Measurements from ENCODE around the gene ZNF451. TPM values are rescaled to one million over a fixed set of nuclear protein-coding genes. Genes with fewer than 3 reads are reported as not detected.
"Not testable (repeated sequence)": the region's sequence is repeated elsewhere in the genome, so short reads cannot be mapped to it uniquely, and the experiment has no call there.

The ZNF451 gene
- total RNA-seq, 4 donors from 2014 or later, result 40.2 to 126 (median 75.0) TPM

DNA sequence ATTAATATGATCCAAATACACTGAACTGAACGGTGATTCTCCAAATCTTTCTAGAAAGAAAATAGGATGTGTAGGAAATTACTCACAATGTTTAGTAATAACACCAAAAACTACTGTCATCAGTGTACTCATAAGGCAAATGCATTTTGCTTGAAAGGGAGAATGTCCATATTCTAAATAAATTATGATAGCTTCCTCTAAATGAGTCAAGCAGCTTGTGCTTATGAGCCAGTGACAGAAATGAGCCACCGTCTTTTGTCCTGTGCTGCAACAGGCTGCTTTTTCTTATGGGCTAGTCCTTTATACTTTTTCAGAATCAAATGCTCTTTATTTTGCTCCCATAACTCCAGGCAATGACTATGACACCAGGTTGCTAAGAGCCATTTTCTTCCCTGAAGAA, 4.5 kb upstream of the ZNF451 start:
- H3K27ac ChIP-seq, result no peak overlapping the region
- intact Hi-C loops (cut with DNase I; ENCODE audit: low total_unique reads), result no loop called here
- H3K4me1 ChIP-seq, result no peaks in the 10 kb centered on the region
- H3K27me3 ChIP-seq, result no peaks in the 10 kb centered on the region
- TF ChIP-seq, protein P1, sequence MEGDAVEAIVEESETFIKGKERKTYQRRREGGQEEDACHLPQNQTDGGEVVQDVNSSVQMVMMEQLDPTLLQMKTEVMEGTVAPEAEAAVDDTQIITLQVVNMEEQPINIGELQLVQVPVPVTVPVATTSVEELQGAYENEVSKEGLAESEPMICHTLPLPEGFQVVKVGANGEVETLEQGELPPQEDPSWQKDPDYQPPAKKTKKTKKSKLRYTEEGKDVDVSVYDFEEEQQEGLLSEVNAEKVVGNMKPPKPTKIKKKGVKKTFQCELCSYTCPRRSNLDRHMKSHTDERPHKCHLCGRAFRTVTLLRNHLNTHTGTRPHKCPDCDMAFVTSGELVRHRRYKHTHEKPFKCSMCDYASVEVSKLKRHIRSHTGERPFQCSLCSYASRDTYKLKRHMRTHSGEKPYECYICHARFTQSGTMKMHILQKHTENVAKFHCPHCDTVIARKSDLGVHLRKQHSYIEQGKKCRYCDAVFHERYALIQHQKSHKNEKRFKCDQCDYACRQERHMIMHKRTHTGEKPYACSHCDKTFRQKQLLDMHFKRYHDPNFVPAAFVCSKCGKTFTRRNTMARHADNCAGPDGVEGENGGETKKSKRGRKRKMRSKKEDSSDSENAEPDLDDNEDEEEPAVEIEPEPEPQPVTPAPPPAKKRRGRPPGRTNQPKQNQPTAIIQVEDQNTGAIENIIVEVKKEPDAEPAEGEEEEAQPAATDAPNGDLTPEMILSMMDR (IDR thresholded peaks at IDR 0.05), result no peak
- no peak for TF ChIP-seq POLR2A (IDR thresholded peaks at IDR 0.05)
- DNase-seq, result no peak
- no peaks in the 10 kb centered on the region for H3K9me3 ChIP-seq
- H3K4me3 ChIP-seq, result no peak overlapping the region
- H3K36me3 ChIP-seq, result no peaks in the 10 kb centered on the region

- intact Hi-C loops (cut with DNase I; ENCODE audit: low total_unique reads), result no loop called here
- DNase-seq, result no peak
Measured at GRCh38 chr6:57086843-57087242, 3.1 kb upstream of the ZNF451 start.

DNA sequence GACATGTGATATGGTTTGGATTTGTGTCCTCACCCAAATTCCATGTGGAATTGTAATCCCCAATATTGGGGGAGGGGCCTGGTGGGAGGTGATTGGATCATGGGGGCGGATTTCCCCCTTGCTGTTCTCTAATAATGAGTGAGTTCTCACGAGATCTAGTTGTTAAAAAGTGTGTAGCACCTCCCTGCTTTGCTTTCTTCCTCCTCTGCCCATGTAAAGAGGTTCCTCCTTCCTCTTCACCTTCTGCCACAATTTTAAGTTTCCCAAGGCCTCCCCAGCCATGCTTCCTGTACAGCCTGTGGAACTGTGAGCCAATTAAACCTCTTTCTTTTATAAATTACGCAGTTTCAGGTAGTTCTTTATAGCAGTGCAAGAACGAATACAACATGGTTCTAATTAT, 2.1 kb upstream of the ZNF451 start:
- H3K4me3 ChIP-seq, result no peak overlapping the region
- TF ChIP-seq, protein P1 (IDR thresholded peaks at IDR 0.05), result no peak
- no peak for TF ChIP-seq POLR2A (IDR thresholded peaks at IDR 0.05)
- H3K36me3 ChIP-seq, result no peaks in the 10 kb centered on the region
- no peaks in the 10 kb centered on the region for H3K27me3 ChIP-seq
- H3K4me1 ChIP-seq, result peaks cover 7 to 15% of the 10 kb centered on the region in 2 donors
- no peak for DNase-seq
- H3K27ac ChIP-seq, result no peak overlapping the region
- intact Hi-C loops (cut with DNase I; ENCODE audit: low total_unique reads), result no loop called here
- no peaks in the 10 kb centered on the region for H3K9me3 ChIP-seq

More at GRCh38 chr6:57086843-57087242, 3.1 kb upstream of the ZNF451 start:
- Histone ChIP-seq H3K36me3 (no peaks in the 10 kb centered on the region), H3K9me3 (no peaks in the 10 kb centered on the region), H3K27me3 (no peaks in the 10 kb centered on the region), H3K4me3 (no peak overlapping the region), H3K4me1 (peaks cover 4 to 5% of the 10 kb centered on the region in 2 donors), H3K27ac (no peak overlapping the region)
- TF ChIP-seq, protein P1 (IDR thresholded peaks at IDR 0.05), result no peak
- no peak for TF ChIP-seq POLR2A (IDR thresholded peaks at IDR 0.05)

- H3K9me3 ChIP-seq, result no peaks in the 10 kb centered on the region
- intact Hi-C loops (cut with DNase I; ENCODE audit: low total_unique reads), result no loop called here
- H3K27me3 ChIP-seq, result no peaks in the 10 kb centered on the region
- peak overlapping the region; percentile 73 to 83 for H3K27ac ChIP-seq
- H3K4me1 ChIP-seq, result peaks cover 7 to 15% of the 10 kb centered on the region in 2 donors
- no peak for TF ChIP-seq POLR2A (IDR thresholded peaks at IDR 0.05)
- TF ChIP-seq, protein P1 (IDR thresholded peaks at IDR 0.05), result no peak
- H3K36me3 ChIP-seq, result no peaks in the 10 kb centered on the region
- peak overlapping the region; percentile 46 to 53 for H3K4me3 ChIP-seq
- DNase-seq, result no peak
Measured at GRCh38 chr6:57089265-57089664, 723 bp upstream of the ZNF451 start.

GRCh38 chr6:57090458-57091067, 575 bp downstream of the ZNF451 start:
- H3K4me1 ChIP-seq, result peaks cover 7 to 15% of the 10 kb centered on the region in 2 donors
- H3K27me3 ChIP-seq; H3K36me3 ChIP-seq; H3K27ac ChIP-seq; intact Hi-C loops (cut with DNase I; ENCODE audit: low total_unique reads); H3K4me3 ChIP-seq; DNase-seq; H3K9me3 ChIP-seq: not testable (repeated sequence)

- H3K9me3 ChIP-seq; H3K4me3 ChIP-seq; intact Hi-C loops (cut with DNase I; ENCODE audit: low total_unique reads); H3K27me3 ChIP-seq; H3K36me3 ChIP-seq; H3K27ac ChIP-seq; DNase-seq: not testable (repeated sequence)
- peaks cover 7 to 15% of the 10 kb centered on the region in 2 donors for H3K4me1 ChIP-seq
Measured at GRCh38 chr6:57091375-57091774, 1.4 kb downstream of the ZNF451 start.

All from uterus (tissue), 4 donors.